D341Med (cell line): ENCODE results near the gene PLXDC1.

Experiments used
- DNase-seq: peaks from one replicate; pipeline ENCODE4 v3.0.0; 2012; ENCODE audit warnings: low spot score

The PLXDC1 gene

GRCh38 chr17:39014044-39014794 is 137.2 kb downstream of the PLXDC1 start:
- no peak for DNase-seq
